22Rv1 (cell line): ENCODE data around the gene SLC26A6.

ENCODE experiments used
- H3K27ac ChIP-seq: fragments of 450-650 bp; 2 replicates; pipeline ENCODE4 v1.5.1; 2017
- ZFX ChIP-seq: fragments of 450-650 bp; IDR thresholded peaks from 2 replicates; pipeline ENCODE4 v1.6.1; 2017; ENCODE audit warnings: antibody characterized with exemption, borderline replicate concordance
- TF ChIP-seq, protein P1 (sequence below): fragments of 450-650 bp; IDR thresholded peaks from 2 replicates; pipeline ENCODE4 v1.5.1; 2017; ENCODE audit warnings: mild to moderate bottlenecking

The SLC26A6 gene

DNA sequence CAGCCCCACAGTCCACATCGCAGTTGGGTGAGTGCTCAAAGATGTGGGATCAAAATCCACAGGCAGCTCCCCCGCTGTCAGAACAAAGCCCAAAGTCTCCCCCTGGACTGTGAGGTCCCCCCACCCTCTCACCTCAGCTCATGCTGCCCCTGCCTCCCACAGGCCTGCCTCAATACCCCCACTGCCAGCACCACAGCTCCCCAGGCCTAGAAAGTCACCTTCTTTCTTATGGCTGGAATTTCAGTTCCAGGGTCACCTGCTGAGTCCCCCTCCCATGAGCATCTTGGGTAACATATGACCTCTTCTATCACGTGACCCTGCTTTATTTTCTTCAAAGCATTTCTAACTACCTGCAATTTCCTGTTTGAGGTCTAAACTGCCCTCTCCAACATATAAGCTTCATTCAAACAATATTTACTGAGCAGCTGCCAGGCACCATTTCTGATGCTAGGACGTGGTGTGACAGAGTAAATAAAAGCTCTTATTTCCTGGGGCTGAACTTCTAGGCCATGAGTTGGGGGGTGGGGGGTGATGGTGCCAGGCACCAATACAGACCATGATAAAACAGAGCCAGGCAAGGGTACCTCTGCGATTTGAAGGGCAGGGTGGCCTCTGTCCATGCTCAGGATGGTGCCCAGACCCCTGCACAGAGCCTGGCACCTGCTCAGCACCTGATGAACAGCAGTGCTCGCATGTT lies 11.3 kb downstream of the SLC26A6 start:
- peak overlapping the region; percentile 90 for H3K27ac ChIP-seq
- TF ChIP-seq, protein P1, sequence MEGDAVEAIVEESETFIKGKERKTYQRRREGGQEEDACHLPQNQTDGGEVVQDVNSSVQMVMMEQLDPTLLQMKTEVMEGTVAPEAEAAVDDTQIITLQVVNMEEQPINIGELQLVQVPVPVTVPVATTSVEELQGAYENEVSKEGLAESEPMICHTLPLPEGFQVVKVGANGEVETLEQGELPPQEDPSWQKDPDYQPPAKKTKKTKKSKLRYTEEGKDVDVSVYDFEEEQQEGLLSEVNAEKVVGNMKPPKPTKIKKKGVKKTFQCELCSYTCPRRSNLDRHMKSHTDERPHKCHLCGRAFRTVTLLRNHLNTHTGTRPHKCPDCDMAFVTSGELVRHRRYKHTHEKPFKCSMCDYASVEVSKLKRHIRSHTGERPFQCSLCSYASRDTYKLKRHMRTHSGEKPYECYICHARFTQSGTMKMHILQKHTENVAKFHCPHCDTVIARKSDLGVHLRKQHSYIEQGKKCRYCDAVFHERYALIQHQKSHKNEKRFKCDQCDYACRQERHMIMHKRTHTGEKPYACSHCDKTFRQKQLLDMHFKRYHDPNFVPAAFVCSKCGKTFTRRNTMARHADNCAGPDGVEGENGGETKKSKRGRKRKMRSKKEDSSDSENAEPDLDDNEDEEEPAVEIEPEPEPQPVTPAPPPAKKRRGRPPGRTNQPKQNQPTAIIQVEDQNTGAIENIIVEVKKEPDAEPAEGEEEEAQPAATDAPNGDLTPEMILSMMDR = no peak
- TF ChIP-seq ZFX = no peak

DNA sequence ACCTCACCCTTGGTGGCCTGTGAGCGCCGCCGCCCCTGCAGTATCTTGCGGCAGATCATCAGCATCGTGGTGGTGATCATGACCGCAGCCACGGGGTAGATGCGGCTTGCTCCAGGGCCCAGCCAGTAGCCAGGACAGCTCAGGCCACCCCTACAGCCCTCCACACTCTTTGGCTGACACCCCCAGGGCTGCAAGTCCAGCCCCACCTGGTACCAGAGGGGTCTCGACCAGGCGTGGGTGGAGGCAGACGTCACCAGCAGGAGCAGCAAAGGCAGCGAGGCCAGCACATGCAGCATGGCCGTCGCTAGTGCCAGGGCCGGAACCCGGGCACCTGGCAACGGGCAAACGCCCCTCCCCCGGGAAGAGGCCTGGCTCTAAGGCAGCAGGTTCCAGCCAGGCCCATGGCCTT lies 13.8 kb downstream of the SLC26A6 start, which contains the start of gene TMEM89:
TMEM89 (minus strand) TSS at position 309 of the 409 bp plus-strand sequence; CDS start at position 296, 13 bp downstream.
- H3K27ac ChIP-seq = peak within 1 kb of the TSS; percentile 90
- TF ChIP-seq ZFX = no peak
- TF ChIP-seq, protein P1 = no peak

DNA sequence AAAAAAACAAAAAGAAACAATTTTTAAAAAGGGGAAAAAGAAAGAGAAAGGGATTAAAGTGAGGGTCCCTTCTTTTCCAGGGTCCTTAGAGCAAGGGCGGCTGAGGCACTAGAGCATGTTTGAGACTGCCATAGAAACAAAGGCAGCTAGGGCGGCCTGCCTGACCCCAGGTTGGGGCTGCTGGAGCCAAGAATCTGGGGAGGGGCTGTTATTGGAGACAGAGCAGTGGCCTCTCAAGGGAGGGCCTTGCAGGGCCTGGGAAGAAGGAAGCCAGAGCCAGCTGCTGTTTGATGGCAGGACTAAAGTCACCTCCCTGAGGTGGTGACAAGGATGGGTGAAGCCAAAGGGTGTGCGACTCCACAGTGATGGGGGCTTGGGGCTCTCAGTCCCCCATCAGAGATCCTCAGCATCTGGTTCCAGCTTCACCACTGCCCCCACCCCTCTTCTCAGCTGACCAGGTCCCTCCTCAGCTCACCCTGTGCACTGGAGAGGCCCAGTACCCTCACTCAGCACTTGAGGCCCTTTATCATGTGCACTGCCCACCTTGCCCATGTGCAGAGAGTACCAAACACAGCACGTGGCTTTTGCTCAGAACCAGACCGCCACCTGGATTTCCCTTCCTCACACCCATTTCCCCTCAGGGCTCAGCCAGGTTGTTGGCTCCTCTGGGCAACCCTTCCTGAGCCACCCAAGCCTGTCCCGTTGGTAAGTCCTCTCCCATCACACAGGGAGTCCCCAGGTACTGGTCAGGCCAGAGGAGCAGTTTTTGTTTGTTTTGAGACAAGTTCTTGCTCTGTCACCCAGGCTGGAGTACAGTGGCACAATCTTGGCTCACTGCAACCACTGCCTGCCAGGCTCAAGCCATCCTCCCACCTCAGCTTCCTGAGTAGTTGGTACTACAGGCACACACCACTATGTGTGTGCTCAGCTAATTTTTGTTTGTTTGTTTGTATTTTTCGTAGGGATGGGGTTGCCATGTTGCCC lies 15.4 kb downstream of the SLC26A6 start:
- peak overlapping the region; percentile 73 for H3K27ac ChIP-seq
- TF ChIP-seq, protein P1 = no peak
- TF ChIP-seq ZFX = no peak

DNA sequence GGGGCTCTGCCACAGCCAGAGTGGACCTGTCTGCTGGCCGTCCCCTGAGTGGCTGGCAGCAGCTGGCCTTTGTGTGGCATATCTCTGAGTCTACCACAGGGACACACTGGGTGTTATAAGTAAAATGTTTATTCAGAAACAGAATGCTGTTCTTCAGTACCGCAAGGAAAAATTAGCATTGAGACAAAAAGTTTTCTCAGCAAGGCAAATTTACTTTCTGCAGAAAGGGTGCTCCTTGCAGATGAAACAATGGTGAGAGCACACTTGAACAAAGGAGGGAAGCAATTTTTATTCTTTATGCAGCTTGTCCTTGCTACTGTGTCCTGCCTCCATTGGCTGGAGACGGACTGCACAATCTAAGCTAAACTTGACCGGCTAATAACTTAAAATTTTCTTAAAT lies 17.7 kb downstream of the SLC26A6 start:
- peak overlapping the region; percentile 73 for H3K27ac ChIP-seq
- TF ChIP-seq, protein P1 = no peak
- TF ChIP-seq ZFX = no peak

DNA sequence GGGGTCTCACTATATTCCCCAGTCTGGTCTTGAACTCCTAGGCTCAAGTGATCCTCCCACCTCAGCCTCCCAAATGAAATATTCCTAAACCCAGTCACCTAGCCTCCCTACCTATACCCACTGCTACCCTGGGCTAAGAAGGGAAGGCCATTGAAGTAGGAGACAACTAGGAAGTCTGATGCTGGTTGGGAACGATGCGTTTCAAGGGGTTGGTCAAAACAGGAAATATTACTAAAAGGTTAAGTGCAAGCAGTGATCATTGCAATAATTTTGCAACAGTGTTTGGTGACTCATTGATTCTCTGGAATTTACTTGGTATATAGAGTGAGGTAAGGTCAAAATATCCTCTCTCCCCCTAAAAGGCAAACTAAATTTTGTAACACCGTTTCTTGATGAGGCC lies 21.2 kb downstream of the SLC26A6 start:
- no peak overlapping the region for H3K27ac ChIP-seq
- TF ChIP-seq ZFX = no peak
- TF ChIP-seq, protein P1 = no peak

DNA sequence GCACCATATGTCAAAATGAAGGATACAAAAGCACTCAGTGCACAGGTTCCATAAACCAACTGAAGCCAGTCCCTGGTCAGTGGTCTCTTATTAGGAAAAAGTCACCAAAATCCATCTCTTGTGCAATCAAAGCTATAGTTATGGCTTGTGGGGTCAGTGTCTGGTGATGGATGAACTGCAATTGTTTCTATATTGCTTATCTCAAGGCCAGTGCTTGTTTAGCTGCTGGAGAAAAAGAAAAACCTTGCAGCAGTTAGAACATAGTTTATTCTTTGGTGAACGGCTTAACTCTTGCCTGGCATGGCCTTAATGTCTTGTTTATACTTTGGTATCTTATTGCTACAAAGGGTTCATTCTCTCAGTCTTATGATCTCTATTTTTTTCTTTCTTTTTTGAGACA lies 23.0 kb downstream of the SLC26A6 start:
- no peak for TF ChIP-seq ZFX
- TF ChIP-seq, protein P1 = no peak
- no peak overlapping the region for H3K27ac ChIP-seq
